HG03439 (cell line): ENCODE results near the gene AHNAK.

Experiments used
- ATAC-seq: cut with Tn5 transposase; IDR thresholded peaks from one replicate; pipeline ENCODE4 v1.9.1; 2021; ENCODE audit warnings: mild to moderate bottlenecking, moderate library complexity; ENCODE audit not compliant: unreplicated experiment

Gene AHNAK

DNA sequence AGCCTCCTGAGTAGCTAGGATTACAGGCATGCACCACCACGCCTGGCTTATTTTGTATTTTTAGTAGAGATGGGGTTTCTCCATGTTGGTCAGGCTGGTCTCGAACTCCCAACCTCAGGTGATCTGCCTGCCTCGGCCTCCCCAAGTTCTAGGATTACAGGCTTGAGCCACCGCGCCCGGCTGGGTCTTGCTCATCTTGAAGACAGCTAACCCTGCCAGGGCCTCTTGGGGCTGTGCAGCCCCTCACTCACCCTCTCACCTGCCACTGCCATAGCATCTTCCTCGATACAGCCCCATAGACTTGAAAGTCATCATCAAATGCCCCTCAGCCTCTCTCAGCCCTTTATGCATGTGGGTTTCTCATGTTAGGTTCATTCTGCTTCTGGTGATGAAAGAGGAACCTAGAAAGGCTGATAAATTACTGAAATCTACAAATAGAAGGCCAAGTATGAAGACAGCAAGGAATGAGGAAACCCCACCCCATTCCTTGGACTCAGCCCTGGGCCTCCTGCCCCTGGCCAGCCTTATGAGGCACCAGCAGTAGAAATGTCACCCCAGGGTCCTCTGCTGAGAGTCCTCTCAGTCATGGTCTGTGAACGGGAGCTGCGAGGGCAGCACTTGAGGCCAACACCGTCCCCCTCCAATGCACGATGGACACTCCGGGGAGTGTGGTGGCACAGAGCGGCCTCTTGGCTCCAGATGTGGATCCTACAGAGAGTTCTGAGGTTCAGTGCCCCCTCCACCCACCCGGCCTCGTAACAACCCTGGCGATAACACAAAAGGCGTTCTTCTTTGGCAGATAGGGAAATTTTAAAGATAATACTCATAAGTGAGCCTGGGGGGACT lies 103.0 kb downstream of the AHNAK start:
- ATAC-seq, result no peak

DNA sequence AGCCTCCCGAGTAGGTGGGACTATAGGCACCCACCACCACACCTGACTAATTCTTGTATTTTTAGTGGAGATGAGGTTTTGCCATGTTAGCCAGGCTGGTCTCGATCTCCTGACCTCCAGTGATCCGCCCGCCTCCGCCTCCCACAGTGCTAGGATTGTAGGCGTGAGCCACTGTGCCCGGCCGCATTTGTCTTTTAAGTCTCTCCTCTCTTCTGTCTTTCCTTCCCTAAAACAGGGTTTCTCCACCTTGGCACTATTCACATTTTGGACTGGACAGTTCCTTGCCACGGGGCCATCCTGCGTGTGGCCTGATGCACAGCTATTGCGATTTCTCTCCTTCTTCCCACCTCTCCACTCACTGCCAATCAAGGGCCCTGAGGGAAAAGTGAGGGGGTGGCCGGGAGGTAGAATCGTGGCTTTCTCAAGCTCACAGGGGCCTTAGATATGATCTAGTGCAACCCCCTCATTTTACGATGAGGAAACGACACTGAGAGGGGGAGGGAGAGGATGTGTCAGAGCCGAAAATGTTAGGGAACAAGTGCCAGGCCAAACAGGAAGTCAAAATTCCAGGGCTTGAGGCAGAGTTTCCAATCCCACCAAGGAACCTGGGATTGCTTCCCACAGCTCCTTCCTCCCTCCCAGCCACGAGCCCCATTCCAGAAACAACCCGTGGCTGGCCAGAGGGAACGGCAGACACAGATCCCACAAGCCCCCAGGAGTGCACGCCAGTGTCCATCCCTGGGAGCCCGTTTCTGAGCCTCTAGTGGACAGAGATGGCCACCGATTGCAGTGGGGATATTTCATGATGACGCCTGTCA lies 106.6 kb downstream of the AHNAK start:
- ATAC-seq, result no peak

DNA sequence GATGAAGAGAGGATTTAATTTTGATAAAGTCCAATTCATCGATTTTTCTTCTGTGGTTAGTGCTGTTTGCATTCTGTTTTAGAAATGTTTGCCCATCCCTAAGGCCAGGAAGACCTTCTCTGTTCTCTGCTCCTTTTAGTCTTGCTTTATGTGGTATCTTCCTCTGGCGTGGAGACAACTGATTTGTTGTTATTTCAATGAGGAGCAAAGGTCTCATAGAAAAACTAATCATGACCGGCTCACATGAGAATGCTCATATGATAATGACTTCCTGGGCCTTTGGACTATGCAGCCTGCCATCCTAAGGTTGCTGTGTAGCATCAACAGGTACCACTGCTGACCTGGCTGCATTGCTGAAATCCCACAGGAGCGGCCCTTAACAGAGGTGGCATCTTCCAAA lies 108.0 kb downstream of the AHNAK start:
- no peak for ATAC-seq

DNA sequence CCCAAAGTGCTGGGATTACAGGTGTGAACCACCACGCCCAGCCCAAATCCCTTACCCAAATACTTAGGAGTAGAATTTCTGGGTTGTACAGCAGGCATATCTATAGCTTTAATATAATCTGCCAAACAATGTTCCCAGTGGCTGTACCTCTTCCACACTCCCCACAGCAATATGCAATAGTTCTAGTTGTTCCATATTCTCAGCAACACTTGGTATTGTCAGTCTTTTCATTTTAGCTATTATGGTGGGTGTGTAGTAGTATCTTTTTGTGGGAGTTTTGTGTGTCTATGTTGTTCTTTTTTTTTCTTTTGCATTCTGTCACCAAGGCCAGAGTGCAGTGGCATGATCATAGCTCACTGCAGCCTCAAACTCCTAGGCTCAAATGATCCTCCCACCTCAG lies 109.0 kb downstream of the AHNAK start:
- ATAC-seq, result no peak

DNA sequence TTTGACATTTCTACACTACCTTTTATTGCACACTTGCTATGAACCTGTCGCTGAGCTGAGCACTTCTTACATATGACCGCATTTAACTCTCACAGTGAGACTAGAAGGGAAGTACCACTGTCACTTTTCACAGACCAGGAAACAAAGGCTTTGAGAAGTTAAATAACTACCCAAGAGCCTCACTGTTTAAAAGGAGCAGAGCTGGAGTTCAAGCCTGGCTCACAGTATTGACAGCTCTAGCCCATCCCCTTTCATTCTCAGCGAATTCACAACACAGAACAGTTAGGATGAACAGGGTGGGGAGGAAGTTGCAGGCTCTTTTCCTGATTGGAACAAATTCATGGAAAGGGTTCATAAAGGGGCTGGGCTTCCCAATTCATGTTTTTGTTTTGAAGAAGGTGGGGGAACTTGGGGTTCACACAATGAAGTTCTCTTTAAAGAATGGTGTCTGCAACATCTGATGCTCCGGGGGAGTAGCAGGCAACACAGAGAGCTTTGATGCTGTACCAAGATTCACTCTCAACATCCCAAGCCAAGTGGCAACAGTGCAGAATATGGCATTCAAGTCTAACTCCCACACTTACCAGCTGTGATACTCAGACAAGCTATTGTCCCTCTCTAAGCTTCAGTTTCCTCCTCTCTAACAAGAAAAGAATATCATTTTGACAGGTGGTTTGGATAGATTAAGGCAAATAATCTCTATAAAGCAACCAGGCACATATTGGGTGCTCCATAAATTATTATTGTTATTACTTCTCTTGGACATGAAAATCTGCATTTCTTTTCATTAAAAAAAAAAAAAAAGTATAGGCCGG lies 110.6 kb downstream of the AHNAK start:
- ATAC-seq, result no peak

DNA sequence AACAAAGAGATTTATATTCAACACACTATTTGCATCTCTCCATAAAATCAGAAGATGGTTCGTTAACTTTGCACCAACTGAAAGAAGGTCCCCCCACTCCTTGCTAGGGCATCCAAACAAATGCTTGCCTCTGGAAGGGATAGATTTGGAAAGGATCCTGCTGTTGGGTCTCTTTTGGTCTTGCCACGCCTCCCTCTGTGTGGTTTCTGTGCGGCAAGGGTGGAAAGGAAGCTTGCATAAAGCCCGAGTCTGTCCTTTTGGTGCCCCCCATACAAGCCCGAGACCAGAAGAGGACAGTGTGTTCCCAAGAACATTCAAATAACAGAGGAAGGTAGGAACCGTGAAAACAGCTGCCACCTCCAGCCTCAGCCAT lies 112.7 kb downstream of the AHNAK start:
- ATAC-seq, result no peak

DNA sequence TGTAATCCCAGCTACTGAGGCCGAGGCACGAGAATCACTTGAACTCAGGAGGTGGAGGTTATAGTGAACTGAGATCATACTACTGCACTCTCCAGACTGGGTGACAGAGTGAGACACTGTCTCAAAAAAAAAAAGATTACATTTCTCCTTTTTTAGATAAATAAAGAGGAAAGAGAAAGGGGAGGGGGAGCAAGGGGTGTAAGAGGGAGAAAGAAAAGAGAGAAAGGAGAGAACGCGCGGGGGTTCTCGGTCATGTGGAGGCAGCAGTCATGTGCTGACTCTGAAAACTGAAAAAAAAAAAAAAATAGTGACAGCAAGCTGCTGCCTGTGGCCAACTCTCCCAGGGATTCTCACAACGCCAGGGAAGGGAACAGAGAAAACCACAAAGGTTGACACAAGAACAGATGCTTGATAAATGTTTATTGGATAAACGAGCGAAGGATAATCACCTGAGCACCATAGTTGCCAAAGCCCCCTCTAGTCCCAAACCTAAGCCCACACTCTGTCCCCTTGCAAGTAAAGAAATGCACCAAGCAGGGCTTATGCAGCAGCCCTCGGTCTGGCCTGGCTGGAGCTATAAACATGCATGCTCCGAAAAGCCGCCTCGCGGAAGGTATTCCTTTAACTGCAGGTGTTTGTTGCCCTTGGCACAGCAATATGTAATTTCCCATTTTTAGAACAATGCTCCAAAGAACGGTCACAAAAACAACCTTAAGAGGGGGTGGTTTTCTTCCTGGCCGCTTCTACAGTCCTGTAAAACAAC lies 113.3 kb downstream of the AHNAK start:
- ATAC-seq, result no peak

DNA sequence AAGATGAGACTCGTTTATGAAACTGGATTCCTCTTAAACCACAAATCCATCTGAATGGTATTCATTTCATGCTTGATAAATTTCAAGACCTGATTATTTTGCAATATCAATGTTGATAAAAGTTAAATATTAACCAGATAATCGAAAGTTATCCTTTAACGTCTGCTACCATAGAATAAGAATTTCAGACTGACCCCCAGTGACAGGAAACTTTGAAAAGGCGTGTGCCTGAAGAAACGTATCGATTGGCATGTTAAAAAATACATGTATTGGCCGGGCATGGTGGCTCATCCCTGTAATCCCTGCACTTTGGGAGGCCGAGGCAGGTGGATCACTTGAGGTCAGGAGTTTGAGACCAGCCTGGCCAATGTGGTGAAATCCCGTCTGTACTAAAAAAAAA lies 113.9 kb downstream of the AHNAK start:
- no peak for ATAC-seq

DNA sequence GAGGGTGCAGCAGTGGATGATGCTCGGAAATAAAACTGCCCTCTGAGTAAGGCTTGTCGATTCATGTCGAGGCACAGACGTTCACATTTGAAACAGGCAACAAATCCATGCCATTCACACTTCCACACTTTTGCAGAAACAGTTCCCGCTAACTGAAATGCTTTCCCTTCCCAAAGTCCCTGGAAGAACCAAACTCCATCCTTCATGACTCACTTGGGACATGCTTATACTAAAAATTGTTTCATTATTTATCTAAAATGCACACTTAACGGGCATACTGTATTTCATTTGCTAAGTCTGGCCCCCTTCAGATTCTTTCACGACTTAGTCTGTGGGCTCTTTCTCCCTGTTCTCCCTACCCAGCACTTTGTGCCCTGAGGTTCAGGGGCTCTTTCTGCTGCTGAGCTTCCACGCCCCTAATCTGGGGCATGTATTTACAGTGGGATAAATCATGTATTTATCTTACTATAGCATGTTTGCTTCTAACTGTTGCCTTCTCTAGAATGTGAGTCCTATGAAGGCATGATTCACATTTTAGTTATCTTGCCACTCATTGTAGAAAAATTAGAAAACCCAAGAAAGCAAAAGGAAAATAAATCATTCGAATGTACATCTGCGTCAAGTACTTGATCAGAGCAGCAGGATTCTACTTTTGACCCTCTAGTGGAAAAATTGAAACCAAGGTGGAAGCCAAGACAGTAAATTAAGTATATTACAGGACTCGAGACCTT lies 115.3 kb downstream of the AHNAK start:
- ATAC-seq, result no peak

DNA sequence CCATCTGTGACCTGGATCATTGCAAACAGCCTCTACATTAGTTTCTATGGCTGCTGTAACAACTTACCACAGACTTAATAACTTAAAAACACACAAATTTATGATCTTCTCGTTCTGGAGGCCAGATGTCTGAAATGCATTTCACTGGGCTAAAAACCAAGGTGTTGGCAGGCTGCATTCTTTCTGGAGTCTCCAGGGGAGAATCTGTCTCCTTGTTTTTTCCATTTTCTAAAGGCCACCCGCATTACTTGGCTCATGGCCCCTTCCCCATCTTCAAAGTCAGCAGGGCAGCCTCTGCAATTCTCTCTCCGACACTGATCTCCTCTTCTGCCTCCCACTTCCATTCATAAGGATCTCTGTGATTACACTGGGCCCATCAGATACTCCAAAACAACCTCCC lies 116.2 kb downstream of the AHNAK start:
- ATAC-seq, result no peak

DNA sequence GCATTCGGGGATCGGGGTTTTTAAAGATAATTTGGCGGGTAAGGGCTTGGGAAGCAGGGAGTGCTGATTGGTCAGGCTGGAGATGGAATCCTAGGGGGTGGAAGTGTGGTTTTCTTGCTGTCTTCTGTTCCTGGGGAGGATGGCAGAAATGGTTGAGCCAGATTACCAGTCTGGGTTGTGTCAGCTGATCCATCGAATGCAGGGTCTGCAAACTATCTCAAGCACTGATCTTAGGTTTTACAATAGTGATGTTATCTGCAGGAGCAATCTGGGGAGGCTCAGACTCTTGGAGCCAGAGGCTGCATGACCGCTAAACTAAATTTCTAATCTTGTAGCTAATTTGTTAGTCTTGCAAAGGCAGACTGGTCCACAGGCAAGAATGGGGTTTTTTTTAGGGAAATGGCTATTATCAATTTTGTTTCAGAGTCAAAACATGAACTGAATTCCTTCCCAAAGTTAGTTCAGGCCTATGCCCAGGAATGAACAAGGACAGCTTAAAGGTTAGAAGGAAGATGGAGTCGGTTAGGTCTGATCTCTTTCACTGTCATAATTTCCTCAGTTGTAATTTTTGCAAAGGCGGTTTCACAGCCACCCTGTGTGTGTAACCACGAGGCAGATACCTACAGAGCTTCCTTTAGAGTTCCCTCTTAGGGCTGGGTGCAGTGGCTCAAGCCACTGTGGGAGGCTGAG lies 117.6 kb downstream of the AHNAK start:
- ATAC-seq, result no peak

DNA sequence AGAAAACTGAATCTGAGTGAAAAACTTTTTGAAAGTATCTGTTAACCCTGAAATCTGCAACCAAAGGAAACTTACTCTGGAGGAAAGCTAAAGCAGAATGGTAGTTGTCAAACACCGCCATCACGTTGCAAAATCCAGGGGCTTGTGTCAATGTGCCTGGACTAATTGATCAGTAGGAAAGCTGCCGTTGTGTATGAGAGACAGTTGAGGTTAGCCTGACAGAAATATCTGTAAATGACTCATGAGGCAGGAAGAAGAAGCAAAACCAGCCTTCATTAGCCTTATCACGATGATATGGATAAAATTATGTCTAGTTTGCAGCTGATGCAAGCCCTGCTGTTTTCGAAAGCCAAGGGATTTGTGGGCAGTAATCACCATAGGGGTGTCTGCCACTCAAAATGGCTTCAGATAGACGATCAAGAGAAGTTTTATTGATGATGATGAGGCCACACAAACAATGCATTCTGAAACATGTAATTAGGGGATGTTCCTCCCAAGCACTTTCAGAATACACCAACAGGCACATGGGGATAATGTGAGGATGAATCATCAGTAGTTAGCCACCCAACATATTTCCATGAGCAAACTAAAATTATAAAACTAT lies 118.9 kb downstream of the AHNAK start:
- ATAC-seq, result no peak

DNA sequence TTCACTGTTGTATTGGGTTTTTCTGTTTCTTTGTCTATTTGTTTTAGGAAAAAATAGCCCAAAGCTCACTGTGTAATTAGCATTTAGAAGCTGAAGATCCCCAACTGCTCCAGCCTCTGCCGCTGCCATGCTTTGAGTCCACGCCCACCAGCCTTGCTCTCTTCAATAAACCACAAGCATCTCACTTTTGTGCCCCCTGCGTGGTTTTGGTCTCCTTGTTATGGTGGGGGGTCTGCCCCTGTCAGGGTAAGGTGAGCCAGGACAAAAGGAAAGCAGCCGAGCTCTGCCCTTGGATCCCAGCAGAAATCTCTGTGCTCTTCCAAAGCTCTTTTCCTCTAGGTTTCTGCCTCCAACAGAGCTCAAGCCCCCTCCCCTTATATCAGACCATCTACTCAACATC lies 123.6 kb downstream of the AHNAK start:
- ATAC-seq, result no peak

DNA sequence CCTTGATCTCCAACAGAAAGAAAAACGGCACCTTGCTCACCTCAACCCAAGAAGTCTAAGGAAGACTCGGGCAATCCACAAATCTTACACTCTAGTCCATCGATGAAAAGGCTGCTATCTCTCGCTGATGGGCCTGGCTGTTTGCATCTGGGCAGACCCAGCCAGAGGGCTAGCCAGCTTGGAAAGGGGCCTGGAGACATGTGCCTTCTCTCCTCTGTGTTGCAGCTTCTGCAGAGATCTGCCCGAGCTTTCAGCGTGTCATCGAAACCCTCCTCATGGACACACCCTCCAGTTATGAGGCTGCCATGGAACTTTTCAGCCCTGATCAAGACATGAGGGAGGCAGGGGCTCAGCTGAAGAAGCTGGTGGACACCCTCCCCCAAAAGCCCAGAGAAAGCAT lies 124.6 kb downstream of the AHNAK start:
- no peak for ATAC-seq

DNA sequence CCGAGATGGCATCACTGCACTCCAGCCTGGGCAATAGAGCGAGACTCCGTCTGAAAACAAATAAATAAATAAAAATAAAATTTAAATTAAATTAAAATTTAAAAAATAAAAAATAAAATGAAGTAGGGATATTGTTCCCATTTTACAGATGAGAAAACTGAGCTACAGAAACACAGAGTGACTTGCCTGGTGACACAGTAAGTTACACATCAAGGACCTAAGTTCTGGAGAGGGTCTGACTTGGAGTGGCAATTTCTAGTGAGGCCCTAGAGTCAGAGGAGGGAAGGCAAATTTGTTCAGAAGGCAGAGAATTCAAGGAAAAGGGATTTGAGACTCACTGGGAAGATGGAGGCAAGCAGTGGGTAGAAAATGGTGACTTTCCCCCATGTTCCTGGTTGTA lies 125.7 kb downstream of the AHNAK start:
- no peak for ATAC-seq

DNA sequence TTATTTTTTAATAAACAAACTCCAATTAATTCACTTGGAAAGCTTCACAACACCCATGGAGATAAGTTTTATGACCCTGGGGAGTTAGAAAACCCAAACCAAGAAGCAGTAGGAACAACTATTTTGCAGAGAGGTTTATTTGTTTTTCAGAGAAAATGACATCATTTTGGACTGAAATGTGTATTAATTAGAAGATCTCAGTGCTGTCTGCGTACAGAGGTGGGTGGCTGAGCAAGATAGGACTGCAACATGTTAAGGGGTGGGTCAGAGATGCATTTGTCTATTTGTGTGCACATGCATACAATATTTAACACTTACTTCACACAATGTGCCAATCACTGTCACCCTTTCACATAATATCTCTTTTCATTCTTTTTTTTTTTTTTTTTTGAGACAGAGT lies 126.7 kb downstream of the AHNAK start:
- ATAC-seq, result no peak

DNA sequence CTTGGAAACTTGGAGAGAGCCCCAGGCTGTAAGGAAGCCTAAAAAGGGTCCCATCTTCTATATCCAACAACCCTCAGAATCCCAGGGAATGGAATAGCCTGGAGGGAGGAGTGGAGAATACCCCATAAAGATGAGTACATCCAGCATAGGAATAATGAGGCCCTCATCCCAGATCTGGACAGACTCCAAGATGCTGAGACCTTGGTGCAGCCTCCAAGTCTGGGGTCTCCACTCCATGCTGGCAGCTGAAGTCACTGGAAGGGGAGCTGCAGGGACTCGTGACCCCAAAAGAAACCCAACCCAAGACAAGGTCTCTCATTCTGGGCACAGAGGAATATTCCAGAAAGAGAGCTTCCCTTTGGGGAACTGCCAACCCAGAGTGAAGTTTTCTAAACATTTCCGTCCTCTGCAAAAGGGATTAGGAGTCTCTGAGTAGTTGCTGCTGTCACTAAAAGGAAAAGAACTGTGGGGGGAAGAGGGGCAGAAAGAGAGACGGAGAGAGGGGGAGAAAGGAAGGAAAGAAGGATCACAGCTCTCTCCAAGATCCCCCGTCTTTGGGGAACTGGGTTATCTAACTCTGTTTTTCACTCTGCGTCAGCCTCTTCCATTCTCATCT lies 127.2 kb downstream of the AHNAK start:
- ATAC-seq, result no peak

DNA sequence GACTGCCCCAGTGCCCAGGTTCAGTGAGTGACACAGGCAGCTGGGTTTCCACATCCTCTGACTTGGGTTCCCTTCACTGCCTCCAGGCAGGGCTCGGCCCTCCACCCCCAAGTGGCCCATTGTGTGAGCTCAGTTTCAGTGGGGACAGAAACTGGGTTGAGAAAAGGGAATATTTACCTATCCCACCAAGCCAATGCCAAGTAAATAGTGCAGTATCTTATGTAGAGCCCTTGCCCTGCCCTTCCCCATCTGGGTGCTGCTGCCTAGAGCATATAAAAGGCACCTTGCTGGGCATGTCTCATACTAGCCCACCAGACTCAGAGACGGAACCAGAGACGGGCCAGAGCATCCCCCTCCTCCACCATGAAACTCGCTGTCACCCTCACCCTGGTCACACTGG lies 127.9 kb downstream of the AHNAK start, which contains the start of gene SCGB1A1:
Gene SCGB1A1 (plus strand): TSS at position 301 of the 400 bp plus-strand sequence. CDS start 63 bp downstream, at position 364.
- no peak for ATAC-seq
